HG03280 (cell line): ENCODE data around the gene SIPA1L2.
A peak's percentile ranks its signal among the peaks of the same experiment; 100 is the strongest.

Experiments used
- ATAC-seq: cut with Tn5 transposase; IDR thresholded peaks from one replicate; pipeline ENCODE4 v1.9.1; 2021; ENCODE audit warnings: mild to moderate bottlenecking, moderate library complexity; ENCODE audit not compliant: unreplicated experiment

The SIPA1L2 gene

DNA sequence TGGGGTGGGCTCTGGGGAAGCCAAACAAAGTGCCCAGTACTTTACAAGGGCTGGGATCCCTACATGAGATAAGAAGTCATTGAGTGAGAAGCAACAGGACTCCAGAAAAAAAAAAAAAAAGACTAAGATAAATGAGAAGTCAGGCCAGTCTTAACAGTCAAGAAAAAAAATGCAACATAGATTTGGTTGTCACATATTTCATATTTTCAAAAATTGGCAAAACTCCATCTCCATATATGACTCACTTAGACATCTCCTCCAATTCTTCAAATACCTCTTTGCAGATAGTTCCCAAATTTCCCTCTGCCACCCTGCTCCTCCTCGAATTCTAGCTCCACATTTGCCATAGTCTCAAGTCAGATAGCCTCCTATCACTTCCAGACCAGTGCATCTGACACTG lies 20.9 kb upstream of the SIPA1L2 start:
- no peak for ATAC-seq

DNA sequence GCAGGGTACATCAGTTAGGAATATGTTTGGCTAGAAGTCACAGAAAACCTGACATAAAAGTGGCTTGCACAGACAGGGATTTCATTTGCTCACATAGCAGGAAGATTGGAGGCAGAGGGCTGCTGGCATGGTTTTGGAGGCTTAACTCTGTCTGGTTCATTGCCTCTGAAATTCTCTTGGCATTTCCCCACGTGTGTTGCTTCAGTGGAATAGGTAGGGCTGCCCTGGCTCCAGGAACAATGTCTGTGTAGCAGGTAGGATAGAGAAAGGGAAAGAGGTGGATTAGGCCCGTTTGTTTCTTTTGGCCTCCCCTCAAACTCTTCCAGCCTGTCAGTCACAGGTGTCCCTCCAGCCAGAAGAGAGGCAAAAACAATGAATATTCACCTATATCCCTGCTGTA lies 20.5 kb upstream of the SIPA1L2 start:
- no peak for ATAC-seq

DNA sequence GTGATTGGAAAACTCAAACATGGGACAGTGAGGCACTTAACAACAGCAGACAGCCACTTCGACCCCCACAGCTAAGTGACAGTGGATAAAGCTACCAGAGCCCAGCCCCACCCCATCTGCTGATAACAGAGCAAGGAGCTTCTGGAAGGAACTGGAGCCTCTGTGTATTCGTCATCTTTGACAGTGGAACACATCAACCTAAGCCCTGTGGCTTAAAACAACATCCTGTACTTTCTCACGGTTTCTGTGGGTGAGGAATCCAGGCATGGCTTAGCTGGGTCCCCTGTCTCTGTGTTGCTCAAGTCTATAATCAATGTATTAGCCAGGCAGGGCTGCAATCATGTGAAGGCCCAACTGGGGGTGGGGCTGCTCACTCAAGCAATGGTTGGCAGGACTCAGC lies 18.4 kb upstream of the SIPA1L2 start:
- ATAC-seq, result no peak

DNA sequence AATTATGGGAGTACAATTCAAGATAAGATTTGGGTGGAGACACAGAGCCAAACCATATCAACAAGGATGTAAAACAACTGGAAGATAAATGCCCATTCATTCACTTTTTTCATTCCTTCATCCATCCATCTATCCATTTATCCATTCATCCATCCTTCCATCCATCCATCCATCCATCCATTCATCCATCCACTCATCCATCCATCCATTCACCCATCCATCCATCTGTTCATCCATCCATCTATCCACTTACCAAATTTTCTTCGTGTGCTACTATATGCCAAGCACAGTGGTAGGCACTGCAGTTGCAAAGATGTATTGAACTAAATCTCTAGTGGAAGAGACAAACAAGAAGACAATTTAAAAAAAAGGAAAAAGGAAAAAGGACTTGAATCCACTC lies 14.3 kb upstream of the SIPA1L2 start:
- ATAC-seq, result no peak

DNA sequence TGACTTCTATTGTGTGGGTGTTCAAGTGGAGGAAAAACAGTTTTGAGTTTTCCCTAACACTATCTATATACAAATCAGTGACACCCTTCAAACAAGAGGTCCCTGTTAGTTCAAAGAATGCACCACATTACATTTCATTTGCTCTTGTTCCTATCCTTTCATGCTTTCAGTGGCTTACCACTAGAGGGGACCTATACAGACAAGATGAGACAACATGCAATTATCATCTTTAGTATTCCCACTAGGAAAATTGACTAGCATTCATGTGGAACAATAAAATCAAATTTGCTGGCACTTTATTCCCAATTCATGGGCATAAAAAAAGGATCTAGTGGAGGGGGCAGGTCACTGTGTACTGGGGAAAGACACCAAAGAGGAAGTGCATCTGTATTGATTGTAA lies 13.3 kb upstream of the SIPA1L2 start:
- no peak for ATAC-seq

DNA sequence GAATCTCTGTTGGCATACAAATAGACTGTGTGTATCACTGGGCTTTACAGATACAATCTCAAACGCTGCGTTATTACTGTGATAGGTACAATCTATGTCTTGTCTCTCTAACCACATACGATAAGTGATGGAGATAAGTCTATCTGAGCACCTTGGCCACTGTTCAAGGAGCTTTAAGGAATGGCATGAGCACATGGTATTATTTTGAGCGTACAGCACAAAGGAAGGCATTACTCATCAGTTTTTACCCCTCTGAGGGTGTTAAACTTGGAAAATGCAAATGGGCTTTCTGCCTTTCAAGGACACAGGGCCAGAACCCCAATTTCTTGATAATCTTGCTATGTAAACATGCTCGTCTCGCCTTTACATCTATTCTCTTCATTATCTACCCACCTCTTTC lies 11.6 kb upstream of the SIPA1L2 start:
- no peak for ATAC-seq

DNA sequence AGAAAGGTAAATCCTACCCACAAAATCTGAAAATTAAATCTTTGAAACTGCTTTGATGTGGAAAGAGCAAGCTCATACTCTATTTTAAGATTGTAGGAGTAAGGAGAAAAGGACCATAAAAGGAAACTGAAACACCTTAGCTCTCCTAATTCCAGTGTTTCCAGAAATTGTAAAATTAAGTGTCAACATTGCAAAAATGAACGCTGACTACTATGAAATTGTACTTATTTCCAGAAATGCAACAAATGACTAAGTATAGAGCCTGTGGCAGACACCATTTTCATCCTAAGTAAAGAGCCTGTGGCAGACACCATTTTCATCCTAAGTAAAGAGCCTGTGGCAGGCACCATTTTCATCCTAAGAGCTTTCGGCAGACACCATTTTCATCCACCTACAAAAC lies 6.9 kb upstream of the SIPA1L2 start:
- no peak for ATAC-seq

DNA sequence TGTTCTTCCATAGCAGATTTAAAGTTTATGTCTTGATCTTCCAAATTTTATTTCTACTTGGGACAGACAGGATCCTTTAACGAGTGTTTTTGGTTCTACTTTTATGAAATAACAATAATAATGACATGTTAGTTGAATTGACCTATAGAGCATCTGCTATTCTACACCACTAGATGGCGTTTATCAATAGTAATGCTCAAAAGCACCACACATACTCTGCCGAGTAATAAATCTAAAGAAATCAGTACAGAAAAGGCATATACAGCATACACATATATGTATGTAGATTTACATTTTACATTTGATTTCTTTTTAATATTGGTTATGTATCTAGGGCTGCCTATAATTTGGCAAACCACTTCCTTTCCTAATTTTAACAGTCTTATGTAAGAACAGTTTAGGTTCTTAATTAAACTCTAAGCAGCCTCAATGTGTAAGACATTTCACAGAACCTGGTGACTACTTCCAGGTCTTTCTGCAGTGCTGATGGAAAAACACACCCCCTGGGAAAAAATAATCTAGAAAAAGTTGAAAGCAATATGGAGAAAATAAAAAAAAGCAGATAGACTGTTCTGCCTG lies 5.9 kb upstream of the SIPA1L2 start:
- peak; percentile 73 for ATAC-seq

DNA sequence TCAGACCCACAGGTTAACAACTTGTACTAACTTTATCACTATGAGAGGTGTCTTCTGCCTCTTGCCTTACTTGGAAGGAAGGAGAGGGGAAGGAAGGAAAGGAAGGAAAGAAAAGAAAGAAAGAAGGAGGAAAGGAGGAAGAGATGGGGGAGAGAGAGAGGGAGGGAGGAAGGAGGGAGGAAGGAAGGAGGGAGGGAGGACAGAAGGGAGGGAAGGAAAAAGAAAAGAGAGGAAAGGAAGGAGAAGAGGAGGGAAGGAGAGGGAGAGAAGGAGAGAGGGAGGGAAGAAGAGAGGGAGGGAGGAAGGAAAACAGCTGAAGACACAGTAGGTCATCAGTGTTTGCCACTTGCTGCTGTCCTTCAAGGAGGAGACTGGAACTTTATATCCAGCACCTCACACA lies 5.3 kb upstream of the SIPA1L2 start:
- no peak for ATAC-seq

DNA sequence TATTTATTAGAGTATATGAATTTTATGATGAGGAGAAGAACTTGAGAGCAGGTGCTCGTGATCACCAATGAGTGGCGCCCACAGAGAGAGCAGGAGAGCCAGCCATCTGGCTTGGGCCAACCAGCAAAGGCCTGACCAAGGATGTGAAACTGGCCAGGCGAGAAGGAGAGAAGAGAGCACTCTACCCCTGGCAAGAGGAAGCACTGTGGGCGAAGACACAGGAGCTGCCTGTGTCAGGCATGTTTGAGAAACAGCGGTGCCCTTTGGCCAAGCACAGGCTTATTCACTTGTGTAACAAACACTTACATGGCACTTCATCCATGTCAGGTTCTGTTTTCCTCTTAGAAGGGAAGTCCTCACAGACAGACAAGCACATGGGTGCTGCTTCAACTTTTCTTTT lies 4.2 kb upstream of the SIPA1L2 start:
- no peak for ATAC-seq

DNA sequence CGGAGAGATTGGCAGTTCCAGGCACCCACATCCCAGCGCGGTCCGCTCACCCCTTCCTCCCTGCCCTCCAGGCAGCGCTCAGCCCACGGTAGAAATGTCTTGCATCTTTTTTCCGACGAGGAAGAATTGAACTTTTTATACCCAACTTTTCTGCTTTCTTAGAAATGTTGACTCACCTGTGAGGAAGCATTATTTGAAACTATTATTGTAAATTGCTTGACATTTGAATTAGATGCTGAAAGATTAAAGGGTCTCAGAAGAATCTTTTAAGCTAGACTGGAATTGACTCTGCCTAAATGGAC lies 912 bp upstream of the SIPA1L2 start:
- no peak for ATAC-seq

DNA sequence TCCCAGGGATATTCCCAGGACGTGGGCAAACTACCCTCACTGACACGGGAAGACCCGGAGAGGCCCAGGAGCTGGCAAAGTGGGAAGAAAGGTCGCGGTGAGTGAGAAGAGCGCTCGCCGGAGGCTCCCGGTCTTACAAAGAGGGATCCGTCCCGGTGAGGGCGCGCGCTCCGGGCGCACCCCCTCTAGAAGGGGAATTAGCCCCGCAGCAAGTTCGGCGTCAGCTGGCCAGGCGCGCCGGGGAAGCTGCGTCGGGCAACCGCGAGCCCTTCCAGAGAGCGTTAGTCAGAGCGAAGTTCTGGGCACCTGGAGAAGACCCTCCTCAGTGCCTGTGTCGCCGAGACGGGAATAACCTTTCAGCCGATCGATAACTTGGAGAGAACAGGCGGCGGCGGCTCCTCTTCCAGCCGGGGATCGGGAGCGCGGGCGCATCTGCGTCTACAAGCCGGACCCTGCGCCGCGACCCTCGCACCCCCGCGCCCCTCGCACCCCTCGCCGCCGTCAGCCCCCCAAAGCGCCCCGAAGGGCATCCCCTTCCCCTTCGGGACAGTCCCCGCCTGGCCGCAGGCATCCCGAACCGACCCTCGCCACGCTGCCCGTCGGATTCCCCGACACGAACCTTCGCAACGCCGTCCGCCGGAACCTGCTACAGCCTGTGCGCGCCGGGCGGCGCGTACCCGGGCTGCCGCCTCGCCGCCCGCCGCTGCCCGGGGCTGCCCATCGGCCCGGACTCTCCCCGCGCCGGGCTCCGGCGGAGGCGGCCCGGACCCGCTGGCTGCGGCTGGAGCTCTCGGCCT lies 485 bp downstream of the SIPA1L2 start:
- peak; percentile 45 for ATAC-seq

DNA sequence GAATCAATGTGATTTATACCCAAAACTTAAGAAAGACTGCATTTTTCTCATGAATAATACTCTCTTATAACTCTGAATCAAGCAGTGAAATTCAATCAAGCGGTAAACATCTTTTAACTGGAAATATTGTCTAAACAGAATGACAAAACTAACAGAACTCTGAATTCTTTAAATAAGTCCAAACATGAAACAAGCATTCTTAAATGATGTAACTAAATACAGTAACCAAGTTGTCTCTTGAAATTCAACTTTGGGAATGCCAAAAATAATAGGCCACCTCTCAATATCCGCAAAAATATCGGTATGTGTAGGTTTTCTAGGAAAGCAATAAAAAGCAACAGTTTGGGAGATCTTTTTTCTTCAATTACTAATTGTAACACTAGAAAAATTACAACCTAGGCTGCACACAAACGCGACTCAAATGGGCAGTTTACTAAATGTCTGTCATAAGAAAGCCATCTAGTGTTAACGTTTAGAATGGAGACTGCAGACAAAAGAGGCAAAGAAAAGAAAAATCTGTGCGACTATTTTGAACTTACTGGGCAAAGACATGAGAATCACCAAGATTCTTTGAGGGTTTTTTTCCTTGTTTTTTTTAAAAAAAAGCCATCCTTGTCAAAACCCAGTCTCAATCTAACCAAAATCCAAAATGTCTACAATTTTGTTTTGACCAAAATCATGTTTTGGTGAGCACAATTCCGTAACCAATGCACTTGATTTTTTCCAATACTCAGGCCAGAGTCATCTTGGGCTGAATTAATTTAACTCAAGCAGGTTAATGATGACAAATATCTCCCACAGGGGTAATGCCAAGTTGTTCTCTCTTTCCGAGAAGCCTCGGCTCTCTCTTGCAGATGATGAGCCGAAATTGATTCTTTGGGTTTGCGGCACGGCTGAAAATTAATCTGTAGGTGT lies 1.3 kb downstream of the SIPA1L2 start:
- no peak for ATAC-seq

DNA sequence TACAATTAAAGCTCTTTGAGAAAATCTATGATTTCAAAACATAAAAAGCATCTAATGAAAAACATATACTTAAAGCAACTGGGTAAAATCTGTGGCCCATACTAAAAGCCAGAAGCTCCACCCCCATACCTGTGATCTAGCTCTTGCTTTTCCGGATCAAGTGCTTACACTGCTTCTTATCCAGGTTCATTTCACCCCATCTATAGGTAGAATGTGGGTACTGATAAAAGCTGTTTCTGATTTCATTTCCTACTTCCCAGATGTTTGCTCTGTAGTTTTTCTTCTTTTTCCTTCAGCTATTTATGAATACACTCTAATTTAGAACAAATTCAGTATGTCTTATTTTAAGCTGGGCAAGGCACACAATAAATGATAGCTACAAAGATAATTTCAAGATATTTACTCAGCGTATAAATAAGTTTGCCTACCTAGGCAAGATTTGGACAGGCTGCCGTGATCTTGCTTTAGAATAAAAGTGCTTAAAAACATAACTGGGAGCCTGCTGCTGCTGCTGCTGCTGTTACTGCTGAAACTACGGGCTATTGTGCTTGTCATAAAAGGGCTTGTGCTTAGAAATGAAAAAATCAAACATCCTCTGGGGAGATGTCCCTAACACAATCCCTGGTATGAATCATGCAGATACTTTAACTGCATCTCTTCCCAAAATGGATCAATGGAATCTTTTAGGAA lies 2.1 kb downstream of the SIPA1L2 start:
- no peak for ATAC-seq

DNA sequence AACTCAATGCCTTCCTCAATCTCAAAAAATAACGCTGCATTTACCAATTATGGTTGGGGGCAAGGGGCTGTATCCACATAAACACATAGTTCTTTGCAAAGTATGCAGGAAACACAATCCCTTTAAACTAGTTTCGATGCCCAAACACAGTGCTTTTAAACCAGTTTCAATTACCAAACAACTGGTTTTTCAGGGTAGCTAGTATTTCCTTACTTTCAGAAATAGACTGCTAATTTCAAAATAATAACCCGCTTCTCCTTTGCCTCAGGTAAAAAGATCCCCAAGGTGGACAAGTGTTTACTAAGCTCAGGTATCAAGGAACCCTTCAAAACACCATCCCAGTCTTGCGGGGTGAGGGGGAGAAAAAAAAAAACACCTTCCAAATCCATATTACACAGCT lies 2.8 kb downstream of the SIPA1L2 start:
- no peak for ATAC-seq

DNA sequence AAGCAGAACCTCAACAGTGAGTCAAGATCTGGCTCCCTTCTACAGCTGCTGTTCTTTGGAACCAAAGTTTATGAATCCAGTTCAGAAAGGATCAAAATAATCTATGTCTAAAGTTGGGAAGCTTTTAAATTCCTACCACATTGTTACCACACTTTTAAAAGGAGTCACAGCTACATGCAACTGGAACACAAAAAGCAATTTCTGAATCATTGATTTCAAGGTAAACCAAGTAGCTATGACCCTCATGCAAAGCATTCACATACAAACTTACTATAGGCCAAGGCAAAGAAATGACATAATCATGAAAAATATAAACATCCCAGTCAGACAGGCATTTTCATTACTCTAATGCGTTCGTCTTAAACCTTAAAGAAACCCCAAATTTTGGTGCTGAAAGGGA lies 3.5 kb downstream of the SIPA1L2 start:
- no peak for ATAC-seq

DNA sequence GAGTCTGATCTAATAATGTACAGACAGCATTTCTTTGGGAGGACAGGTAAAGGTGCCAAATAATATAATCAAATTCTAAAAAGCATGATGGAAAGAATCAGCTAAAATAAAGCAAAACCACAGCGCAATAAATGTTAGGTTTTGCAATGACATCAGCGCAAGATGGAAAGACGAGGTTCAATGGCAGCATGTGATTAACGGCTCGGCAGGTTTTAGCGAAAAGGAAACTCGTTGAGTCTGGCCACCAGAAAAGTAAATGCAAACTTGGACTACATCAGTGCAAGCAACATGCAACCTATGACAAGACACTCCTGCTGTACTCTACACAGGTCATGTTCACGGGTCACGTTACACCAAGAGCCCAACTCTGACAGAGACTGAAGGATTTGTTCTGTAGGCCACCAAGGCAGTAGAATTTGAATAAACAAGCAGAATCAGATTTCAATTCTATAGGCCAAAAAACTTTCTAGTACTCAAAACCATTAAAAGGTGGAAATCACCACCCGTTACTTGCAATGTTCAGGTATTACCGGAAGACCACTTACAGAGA lies 4.5 kb downstream of the SIPA1L2 start:
- ATAC-seq, result no peak

DNA sequence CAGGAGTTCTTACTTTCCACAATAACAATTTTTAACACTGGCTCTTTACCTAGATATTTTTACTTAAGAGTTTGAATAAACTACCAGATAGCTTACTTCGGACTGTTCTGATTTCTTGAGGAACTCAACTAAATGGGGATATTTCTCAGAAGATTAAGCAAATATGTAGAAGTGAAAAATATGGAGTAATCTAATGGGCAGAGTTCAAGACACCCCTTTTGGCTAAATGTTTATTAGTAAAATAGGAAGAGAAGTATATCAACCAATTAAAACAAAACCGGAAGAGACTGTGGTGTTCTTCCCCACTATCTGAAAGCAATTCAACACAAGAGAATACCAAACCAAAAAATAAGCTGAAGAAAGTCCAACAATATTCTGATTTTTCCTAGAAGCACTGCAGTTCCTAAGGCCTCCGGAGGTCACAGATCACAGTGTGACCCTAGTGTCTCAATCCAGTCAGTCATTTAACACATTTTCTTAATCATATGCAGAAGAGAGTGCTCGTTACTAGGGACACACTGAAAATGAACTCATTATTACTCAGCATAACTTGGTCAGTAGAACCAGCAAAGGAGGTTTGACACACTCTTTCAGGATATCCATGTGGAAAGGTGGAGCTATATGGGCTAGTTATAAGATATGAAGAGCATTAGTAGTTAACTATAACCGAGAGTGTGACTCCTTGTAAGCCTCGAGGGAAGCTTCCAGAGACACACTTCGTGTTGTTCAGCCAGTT lies 5.2 kb downstream of the SIPA1L2 start:
- no peak for ATAC-seq

DNA sequence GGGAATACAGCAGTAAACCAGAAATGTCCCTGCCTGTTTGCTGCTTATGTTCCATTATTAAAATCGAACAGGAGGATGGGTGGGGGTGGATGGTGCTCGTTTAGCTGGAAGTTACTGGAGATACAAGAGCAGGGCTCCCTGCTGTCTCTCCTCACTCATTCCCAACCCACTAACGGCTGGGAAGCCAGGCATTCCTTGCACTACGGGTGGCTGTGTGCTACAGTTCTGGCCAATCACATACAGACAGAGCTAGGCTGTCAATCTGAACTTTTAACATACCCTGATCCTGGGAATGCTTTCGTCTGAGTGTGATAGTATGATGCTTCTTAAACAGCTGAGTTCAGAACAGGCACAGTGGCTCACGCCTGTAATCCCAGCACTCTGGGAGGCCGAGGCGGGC lies 7.0 kb downstream of the SIPA1L2 start:
- no peak for ATAC-seq

DNA sequence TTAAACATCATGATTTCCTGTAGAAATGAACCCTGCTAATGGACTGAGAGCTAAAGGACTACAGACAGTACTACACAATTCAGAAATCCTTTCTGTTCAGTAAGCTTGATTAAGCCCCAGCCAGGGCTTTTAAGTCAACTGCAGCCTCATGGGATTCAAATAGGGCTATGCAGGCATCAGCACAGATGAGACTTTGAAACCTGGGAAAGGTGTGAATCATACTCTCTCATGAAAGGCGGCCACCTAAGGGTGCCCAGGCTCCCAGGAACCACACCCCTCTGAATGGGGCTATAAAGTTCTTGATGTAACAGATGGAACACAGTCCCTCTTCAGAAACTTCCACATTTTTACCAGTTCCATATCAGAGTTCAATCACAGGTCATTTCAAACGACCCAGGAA lies 7.6 kb downstream of the SIPA1L2 start:
- no peak for ATAC-seq

DNA sequence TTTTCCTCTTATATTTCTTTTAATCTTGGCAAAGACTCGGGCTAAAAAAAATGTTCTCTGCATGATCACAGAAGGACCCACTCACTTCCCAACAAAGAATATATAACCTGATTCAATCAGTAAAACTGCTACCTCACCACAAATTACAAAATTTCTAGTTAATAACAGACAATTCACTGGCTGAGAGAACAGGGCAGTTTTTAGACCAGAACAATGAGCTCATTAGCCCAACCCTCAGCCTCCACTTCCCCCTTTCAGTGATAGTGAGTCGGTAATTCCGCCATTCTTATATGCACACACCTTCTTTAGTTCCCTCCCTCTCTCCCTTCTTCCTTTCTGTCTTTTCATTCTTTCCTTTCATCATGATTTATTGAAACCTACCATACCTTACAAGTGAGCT lies 8.9 kb downstream of the SIPA1L2 start:
- ATAC-seq, result no peak
